ENCODE data around the gene PRPSAP2. TPM values are rescaled to one million over a fixed set of nuclear protein-coding genes. Genes with fewer than 3 reads are reported as not detected.

The PRPSAP2 gene
- polyA plus RNA-seq, 1 donor from 2014 or later, result 358 TPM

- H3K9ac ChIP-seq (ENCODE audit: low read length), result no peak overlapping the region
- no peaks in the 10 kb centered on the region for H3F3A ChIP-seq (ENCODE audit: insufficient read depth, low read length, poor library complexity, severe bottlenecking)
- H3K9me3 ChIP-seq (ENCODE audit: low read length), result no peaks in the 10 kb centered on the region
- H3K4me3 ChIP-seq (ENCODE audit: low read length), result no peak overlapping the region
- no peaks in the 10 kb centered on the region for H4K20me1 ChIP-seq (ENCODE audit: insufficient read depth)
- no peaks in the 10 kb centered on the region for H3K36me3 ChIP-seq (ENCODE audit: insufficient read depth, low read length)
- no peak overlapping the region for H2AFZ ChIP-seq (ENCODE audit: low read depth, low read length)
- H3K79me2 ChIP-seq (replicated peaks; ENCODE audit: insufficient read depth, low read length), result no peaks in the 10 kb centered on the region
- no peak overlapping the region for H3K27ac ChIP-seq (ENCODE audit: low read length)
- no peaks in the 10 kb centered on the region for H3K9me2 ChIP-seq (ENCODE audit: insufficient read depth, low read length)
- H3K4me2 ChIP-seq (ENCODE audit: low read length), result no peak overlapping the region
- TF ChIP-seq CTCF (IDR thresholded peaks at IDR 0.05; ENCODE audit: poor library complexity, severe bottlenecking), result no peak
- TF ChIP-seq EZH2 (IDR thresholded peaks at IDR 0.05; ENCODE audit: borderline replicate concordance, insufficient read depth, low read length, poor library complexity, severe bottlenecking), result no peak
- TF ChIP-seq RAD21 (conservative IDR thresholded peaks at IDR 0.05), result no peak
- no peak for TF ChIP-seq EP300 (conservative IDR thresholded peaks at IDR 0.05; ENCODE audit: poor library complexity, severe bottlenecking)
- no peak for TF ChIP-seq POLR2AphosphoS5 (IDR thresholded peaks at IDR 0.05)
- TF ChIP-seq REST (IDR thresholded peaks at IDR 0.05; ENCODE audit: borderline replicate concordance), result no peak
- no peak for TF ChIP-seq TAF1 (IDR thresholded peaks at IDR 0.05; ENCODE audit: low read depth)
- no peak for TF ChIP-seq MXI1 (conservative IDR thresholded peaks at IDR 0.05; ENCODE audit: poor library complexity, severe bottlenecking)
- no peak for TF ChIP-seq SMC3 (conservative IDR thresholded peaks at IDR 0.05; ENCODE audit: poor library complexity)
- H3K27me3 ChIP-seq (ENCODE audit: insufficient read depth, low read depth, low read length), result no peaks in the 10 kb centered on the region
Measured at GRCh38 chr17:18967916-18968315, 110.0 kb downstream of the PRPSAP2 start.

GRCh38 chr17:18968345-18968744, 110.4 kb downstream of the PRPSAP2 start:
- H3K9me2 ChIP-seq (ENCODE audit: insufficient read depth, low read length), result no peaks in the 10 kb centered on the region
- H2AFZ ChIP-seq (ENCODE audit: low read depth, low read length), result no peak overlapping the region
- H3K9ac ChIP-seq (ENCODE audit: low read length), result no peak overlapping the region
- no peaks in the 10 kb centered on the region for H3F3A ChIP-seq (ENCODE audit: insufficient read depth, low read length, poor library complexity, severe bottlenecking)
- no peaks in the 10 kb centered on the region for H3K36me3 ChIP-seq (ENCODE audit: insufficient read depth, low read length)
- H3K27ac ChIP-seq (ENCODE audit: low read length), result no peak overlapping the region
- H3K79me2 ChIP-seq (replicated peaks; ENCODE audit: insufficient read depth, low read length), result no peaks in the 10 kb centered on the region
- H3K9me3 ChIP-seq (ENCODE audit: low read length), result no peaks in the 10 kb centered on the region
- no peak for TF ChIP-seq SMC3 (conservative IDR thresholded peaks at IDR 0.05; ENCODE audit: poor library complexity)
- no peak for TF ChIP-seq MXI1 (conservative IDR thresholded peaks at IDR 0.05; ENCODE audit: poor library complexity, severe bottlenecking)
- no peak for TF ChIP-seq TAF1 (IDR thresholded peaks at IDR 0.05; ENCODE audit: low read depth)
- no peak for TF ChIP-seq RAD21 (conservative IDR thresholded peaks at IDR 0.05)
- TF ChIP-seq EP300 (conservative IDR thresholded peaks at IDR 0.05; ENCODE audit: poor library complexity, severe bottlenecking), result no peak
- no peak for TF ChIP-seq POLR2AphosphoS5 (IDR thresholded peaks at IDR 0.05)
- TF ChIP-seq CTCF (IDR thresholded peaks at IDR 0.05; ENCODE audit: poor library complexity, severe bottlenecking), result no peak
- TF ChIP-seq EZH2 (IDR thresholded peaks at IDR 0.05; ENCODE audit: borderline replicate concordance, insufficient read depth, low read length, poor library complexity, severe bottlenecking), result no peak
- H3K4me2 ChIP-seq (ENCODE audit: low read length), result no peak overlapping the region
- no peaks in the 10 kb centered on the region for H3K27me3 ChIP-seq (ENCODE audit: insufficient read depth, low read depth, low read length)
- no peaks in the 10 kb centered on the region for H4K20me1 ChIP-seq (ENCODE audit: insufficient read depth)
- H3K4me3 ChIP-seq (ENCODE audit: low read length), result no peak overlapping the region

All from neural cell (in vitro differentiated cells).